Adrenal gland (tissue), 5 donors: ENCODE data around the gene TPX2.

Source experiments
- POLR2A ChIP-seq, 2 donors: fragments of 450-650 bp; IDR thresholded peaks; one replicate each; pipeline ENCODE4 v1.6.1; 2017; ENCODE audit warnings: antibody characterized with exemption in 2 of 2, mild to moderate bottlenecking in 2 of 2, moderate library complexity in 1 of 2
- TF ChIP-seq, protein P1 (sequence below), 6 experiments: fragments of 450-650 bp in 4 of 6; fragments of 200-600 bp in 2 of 6; sonication (generic) in 1 of 6; IDR thresholded peaks; 1 replicate in 5 of 6; 2 replicates in 1 of 6; pipeline versions ENCODE4 v1.5.1 to v1.8.0; 2016 to 2021; ENCODE audit warnings: antibody characterized with exemption in 6 of 6, mild to moderate bottlenecking in 2 of 6, moderate library complexity in 1 of 6
- donor health status: DM: no; HTN: no; CAD: no.

GRCh38 chr20:31821427-31821826, 82.3 kb downstream of the TPX2 start:
- TF ChIP-seq, protein P1, sequence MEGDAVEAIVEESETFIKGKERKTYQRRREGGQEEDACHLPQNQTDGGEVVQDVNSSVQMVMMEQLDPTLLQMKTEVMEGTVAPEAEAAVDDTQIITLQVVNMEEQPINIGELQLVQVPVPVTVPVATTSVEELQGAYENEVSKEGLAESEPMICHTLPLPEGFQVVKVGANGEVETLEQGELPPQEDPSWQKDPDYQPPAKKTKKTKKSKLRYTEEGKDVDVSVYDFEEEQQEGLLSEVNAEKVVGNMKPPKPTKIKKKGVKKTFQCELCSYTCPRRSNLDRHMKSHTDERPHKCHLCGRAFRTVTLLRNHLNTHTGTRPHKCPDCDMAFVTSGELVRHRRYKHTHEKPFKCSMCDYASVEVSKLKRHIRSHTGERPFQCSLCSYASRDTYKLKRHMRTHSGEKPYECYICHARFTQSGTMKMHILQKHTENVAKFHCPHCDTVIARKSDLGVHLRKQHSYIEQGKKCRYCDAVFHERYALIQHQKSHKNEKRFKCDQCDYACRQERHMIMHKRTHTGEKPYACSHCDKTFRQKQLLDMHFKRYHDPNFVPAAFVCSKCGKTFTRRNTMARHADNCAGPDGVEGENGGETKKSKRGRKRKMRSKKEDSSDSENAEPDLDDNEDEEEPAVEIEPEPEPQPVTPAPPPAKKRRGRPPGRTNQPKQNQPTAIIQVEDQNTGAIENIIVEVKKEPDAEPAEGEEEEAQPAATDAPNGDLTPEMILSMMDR (IDR thresholded peaks at IDR 0.05) = no peak
- no peak for TF ChIP-seq POLR2A (IDR thresholded peaks at IDR 0.05)
